Measurements from ENCODE around the gene RAB27A.

DNA sequence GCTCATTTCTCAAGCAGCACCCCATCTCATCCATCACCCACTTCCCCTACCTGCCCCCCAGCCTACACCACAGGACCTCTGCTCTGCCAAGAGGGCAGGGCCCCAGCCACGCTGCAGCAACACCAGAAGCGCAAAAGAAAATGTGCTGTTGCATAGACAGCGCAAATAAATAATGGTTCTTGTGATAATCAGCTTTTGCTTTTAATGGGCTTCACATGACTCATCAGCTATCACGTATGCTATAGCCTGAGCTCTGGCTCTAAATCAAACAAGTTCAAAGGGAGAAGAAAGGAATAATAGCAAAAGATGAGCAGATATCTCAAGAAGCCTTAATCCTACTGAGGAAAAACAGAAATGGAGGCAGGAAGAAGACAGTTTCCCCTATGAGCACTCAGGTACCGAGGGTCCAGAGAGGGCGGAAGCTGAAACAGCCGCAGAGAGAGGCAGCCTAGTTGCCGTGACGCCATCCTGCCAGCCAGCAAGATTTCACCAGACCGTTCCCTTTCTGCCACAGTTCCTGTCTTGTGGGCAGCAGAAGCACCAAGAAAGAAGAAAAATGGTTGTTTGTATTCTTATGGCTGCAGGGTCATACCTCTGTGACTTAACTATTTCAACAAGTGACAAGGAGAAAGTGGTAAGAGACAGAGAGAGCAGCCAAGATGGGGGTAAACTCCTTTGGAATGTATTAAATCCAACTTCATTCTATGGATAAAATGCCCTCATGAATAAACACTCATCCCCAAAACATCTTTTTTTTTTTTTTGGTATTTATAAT lies 22.0 kb downstream of the RAB27A start:
- TF ChIP-seq EGR1 (IDR thresholded peaks at IDR 0.05) (no peak), TCF12 (IDR thresholded peaks at IDR 0.05; ENCODE audit: low read depth) (no peak), RAD21 (IDR thresholded peaks at IDR 0.05; ENCODE audit: low read depth) (no peak), CREB1 (IDR thresholded peaks at IDR 0.05; ENCODE audit: low read depth) (no peak), CEBPB (IDR thresholded peaks at IDR 0.05) (no peak), TAF1 (IDR thresholded peaks at IDR 0.05; ENCODE audit: low read depth) (no peak), YY1 (IDR thresholded peaks at IDR 0.05; ENCODE audit: low read depth) (no peak), ZBTB7A (IDR thresholded peaks at IDR 0.05; ENCODE audit: low read depth) (no peak), FOXM1 (IDR thresholded peaks at IDR 0.05; ENCODE audit: borderline replicate concordance, low read depth) (no peak), TEAD4 (IDR thresholded peaks at IDR 0.05) (no peak), EP300 (IDR thresholded peaks at IDR 0.05; ENCODE audit: borderline replicate concordance) (no peak)
- TF ChIP-seq, protein P1, sequence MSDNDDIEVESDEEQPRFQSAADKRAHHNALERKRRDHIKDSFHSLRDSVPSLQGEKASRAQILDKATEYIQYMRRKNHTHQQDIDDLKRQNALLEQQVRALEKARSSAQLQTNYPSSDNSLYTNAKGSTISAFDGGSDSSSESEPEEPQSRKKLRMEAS (IDR thresholded peaks at IDR 0.05) = no peak
